A549 (cell line): ENCODE results near the gene FRMD6. TPM values are rescaled to one million over a fixed set of nuclear protein-coding genes. Genes with fewer than 3 reads are reported as not detected.
"Not testable (repeated sequence)": the region's sequence is repeated elsewhere in the genome, so short reads cannot be mapped to it uniquely, and the experiment has no call there.

Experiments used
- ATAC-seq, 2 experiments: fragments of 200-7000 bp in 1 of 2; fragments of >200 bp in 1 of 2; cut with Nextera tagmentation in 1 of 2; cut with Tn5 transposase in 1 of 2; 3 replicates each; pipeline versions ENCODE4 v1.8.0 to v1.9.1; 2018 to 2020; ENCODE audit warnings: mild to moderate bottlenecking in 1 of 2, moderate library complexity in 1 of 2
- CTCF ChIA-PET: fragments of 300-600 bp; sonication (Branson Sonifier 250); formaldehyde crosslinking; extraction: SDS; loops from one replicate; lab custom pipeline; 2021; ENCODE audit warnings: antibody characterized with exemption, inconsistent platforms; lab: Yijun Ruan, JAX
- POLR2A ChIA-PET: fragments of 350-600 bp; formaldehyde crosslinking; extraction: SDS; loops from one replicate; lab custom pipeline; 2021; ENCODE audit warnings: antibody characterized with exemption, inconsistent platforms; lab: Yijun Ruan, JAX
- DNase-seq, 2 experiments: peaks; one replicate each; pipeline versions ENCODE4 v3.0.0 to v3.0.0-alpha.2; 2011 to 2016; ENCODE audit warnings: low read depth in 1 of 2, low spot score in 1 of 2
- FAIRE-seq: peaks from 2 replicates; lab custom pipeline; 2011; peaks lifted over from hg19 to GRCh38; lab: Jason Lieb, UNC
- H3K27ac ChIP-seq, 2 experiments: fragments of >200 bp; sonication (Bioruptor Twin); formaldehyde crosslinking; 3 replicates each; pipeline ENCODE4 v1.5.1; 2016 to 2017
- H3K4me1 ChIP-seq: fragments of >200 bp; sonication (Bioruptor Twin); formaldehyde crosslinking; 3 replicates; pipeline ENCODE4 v1.6.1; 2016
- H3K4me2 ChIP-seq: fragments of >200 bp; sonication (Bioruptor Twin); formaldehyde crosslinking; 3 replicates; pipeline ENCODE4 v1.6.1; 2016
- H3K4me3 ChIP-seq: fragments of >200 bp; sonication (Bioruptor Twin); formaldehyde crosslinking; 3 replicates; pipeline ENCODE4 v1.5.1; 2016
- H3K9me3 ChIP-seq: fragments of >200 bp; sonication (Bioruptor Twin); formaldehyde crosslinking; 3 replicates; pipeline ENCODE4 v1.6.1; 2016
- BHLHE40 ChIP-seq: IDR thresholded peaks from 2 replicates; pipeline ENCODE4 v1.6.1; 2012; ENCODE audit warnings: low read depth, low read length, inconsistent platforms
- CEBPB ChIP-seq, 2 experiments: fragments of >200 bp in 1 of 2; sonication (Bioruptor Twin) in 1 of 2; formaldehyde crosslinking in 1 of 2; IDR thresholded peaks; 2 replicates each; pipeline ENCODE4 v1.6.1; 2012 to 2016
- EHF ChIP-seq: fragments of 250-450 bp; sonication (Bioruptor Pico); IDR thresholded peaks from 2 replicates; pipeline ENCODE4 v1.5.0; 2020; ENCODE audit warnings: mild to moderate bottlenecking
- EP300 ChIP-seq, 2 experiments: fragments of >200 bp; sonication (Bioruptor Twin); formaldehyde crosslinking; IDR thresholded peaks; 2 replicates in 1 of 2; 3 replicates in 1 of 2; pipeline ENCODE4 v1.6.1; 2016 to 2017
- FOSB ChIP-seq: fragments of 250-450 bp; sonication (Bioruptor Pico); IDR thresholded peaks from 2 replicates; pipeline ENCODE4 v1.5.0; 2020; ENCODE audit warnings: mild to moderate bottlenecking, moderate library complexity
- GATA3 ChIP-seq: IDR thresholded peaks from 2 replicates; pipeline ENCODE4 v1.6.1; 2012; ENCODE audit warnings: borderline replicate concordance
- HOXB13 ChIP-seq: fragments of 250-450 bp; sonication (Bioruptor Pico); IDR thresholded peaks from 2 replicates; pipeline ENCODE4 v1.5.0; 2020; ENCODE audit warnings: low read depth, mild to moderate bottlenecking, moderate library complexity
- JUN ChIP-seq, 2 experiments: fragments of >200 bp; sonication (Bioruptor Twin); formaldehyde crosslinking; IDR thresholded peaks; 2 replicates in 1 of 2; 3 replicates in 1 of 2; pipeline ENCODE4 v1.6.1; 2016 to 2017
- KDM1A ChIP-seq: fragments of 200-600 bp; sonication (generic); IDR thresholded peaks from 2 replicates; pipeline ENCODE4 v1.6.1; 2016; ENCODE audit warnings: low read depth, mild to moderate bottlenecking
- MAFK ChIP-seq: fragments of 450-650 bp; IDR thresholded peaks from 2 replicates; pipeline ENCODE4 v1.6.1; 2014; ENCODE audit not compliant: partially characterized antibody
- MYC ChIP-seq: IDR thresholded peaks from 2 replicates; pipeline ENCODE4 v1.6.1; 2012; ENCODE audit warnings: mild to moderate bottlenecking, inconsistent platforms, low read length, improper control_type of control experiment, borderline replicate concordance
- NR3C1 ChIP-seq: fragments of >200 bp; sonication (Bioruptor Twin); formaldehyde crosslinking; IDR thresholded peaks from 3 replicates; pipeline ENCODE4 v1.6.1; 2017
- POLR2A ChIP-seq: IDR thresholded peaks from 2 replicates; pipeline ENCODE4 v1.6.1; 2012; ENCODE audit warnings: mild to moderate bottlenecking, low read length
- RCOR1 ChIP-seq: fragments of 150-350 bp; IDR thresholded peaks from 2 replicates; pipeline ENCODE4 v1.6.1; 2014; ENCODE audit warnings: antibody characterized with exemption, low read length, low read depth
- RFX5 ChIP-seq: fragments of 450-650 bp; IDR thresholded peaks from 2 replicates; pipeline ENCODE4 v1.7.1; 2014; ENCODE audit warnings: antibody characterized with exemption, mild to moderate bottlenecking, moderate library complexity
- SREBF2 ChIP-seq: fragments of 450-650 bp; IDR thresholded peaks from 2 replicates; pipeline ENCODE4 v1.6.1; 2014; ENCODE audit warnings: mild to moderate bottlenecking, moderate library complexity
- TFCP2L1 ChIP-seq: fragments of 250-450 bp; sonication (Bioruptor Pico); IDR thresholded peaks from 2 replicates; pipeline ENCODE4 v1.5.0; 2021; ENCODE audit warnings: mild to moderate bottlenecking
- TP53 ChIP-seq: fragments of 250-450 bp; sonication (Bioruptor Pico); IDR thresholded peaks from 2 replicates; pipeline ENCODE4 v1.5.0; 2021; ENCODE audit warnings: mild to moderate bottlenecking, moderate library complexity
- ZNF302 ChIP-seq: fragments of 250-450 bp; sonication (Bioruptor Pico); IDR thresholded peaks from 2 replicates; pipeline ENCODE4 v1.9.0; 2021; ENCODE audit warnings: inconsistent platforms, mild to moderate bottlenecking, moderate library complexity
- WGBS: methylation state at CpG from one replicate; pipeline ENCODE4 v1.1.6; 2017; ENCODE audit errors: missing lambda C conversion rate; 5-methylcytosine and 5-hydroxymethylcytosine counted together
- polyA plus RNA-seq, 4 experiments: library from polyadenylated mRNA; depleted of rRNA in 3 of 4; stranded (reverse); fragments of >200 nt; fragmentation: RNase III in 1 of 4; extraction: RNeasy Plus Mini Kit Qiagen cat#74134 plus additional on column Dnase treatment in 1 of 4; gene quantifications; 2 replicates in 3 of 4; 3 replicates in 1 of 4; pipeline ENCODE4 v1.2.3, GENCODE V29; 2011 to 2017
- TF ChIP-seq, protein P1 (sequence below): fragments of >200 bp; sonication (Bioruptor Twin); formaldehyde crosslinking; IDR thresholded peaks from 3 replicates; pipeline ENCODE4 v1.6.1; 2016
- TF ChIP-seq, protein P2 (sequence below): IDR thresholded peaks from 2 replicates; pipeline ENCODE4 v1.6.1; 2012; ENCODE audit warnings: low read depth, borderline replicate concordance
- TF ChIP-seq, protein P3 (sequence below): IDR thresholded peaks from 2 replicates; pipeline ENCODE4 v1.6.1; 2012
- TF ChIP-seq, protein P4 (sequence below): fragments of 200-600 bp; sonication (generic); IDR thresholded peaks from 2 replicates; pipeline ENCODE4 v1.6.1; 2016; ENCODE audit warnings: antibody characterized with exemption, mild to moderate bottlenecking, moderate library complexity

The FRMD6 gene
- polyA plus RNA-seq, 2 of the 4 experiments (the other 2 are of a cell fraction) = 18.8 to 23.1 TPM

DNA sequence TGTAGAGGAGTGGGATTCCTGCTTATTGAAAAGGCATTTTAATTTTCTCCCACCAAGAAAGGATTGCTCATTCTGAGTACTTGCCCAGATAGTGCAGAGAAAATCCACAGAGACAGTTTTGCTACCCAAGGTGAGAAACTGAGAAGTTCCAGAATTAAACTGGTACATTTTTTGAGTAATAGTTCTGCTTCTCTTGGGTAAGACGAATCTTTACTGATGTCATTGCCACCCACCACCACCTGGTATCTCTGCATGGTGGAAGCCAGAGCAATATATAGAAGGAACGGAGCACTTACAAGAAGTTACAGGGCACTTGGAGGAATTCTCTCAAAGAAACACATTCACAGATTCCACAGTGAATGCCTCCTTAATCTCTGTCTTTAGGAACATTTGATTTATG is 20.7 kb upstream of the FRMD6 start:
- H3K4me2 ChIP-seq = no peak overlapping the region
- WGBS = 75% methylated on average over 2 of the region's 2 CpGs
- H3K4me1 ChIP-seq = no peaks in the 10 kb centered on the region
- H3K27ac ChIP-seq = no peak overlapping the region
- DNase-seq = no peak
- ATAC-seq = no peak
- ChIA-PET POLR2A (no interaction called here), CTCF (no interaction called here)
- FAIRE-seq = no peak
- H3K9me3 ChIP-seq = no peaks in the 10 kb centered on the region
- TF ChIP-seq RCOR1 = no peak
- TF ChIP-seq JUN (IDR thresholded peaks at IDR 0.05) = no peak
- no peak overlapping the region for H3K4me3 ChIP-seq

DNA sequence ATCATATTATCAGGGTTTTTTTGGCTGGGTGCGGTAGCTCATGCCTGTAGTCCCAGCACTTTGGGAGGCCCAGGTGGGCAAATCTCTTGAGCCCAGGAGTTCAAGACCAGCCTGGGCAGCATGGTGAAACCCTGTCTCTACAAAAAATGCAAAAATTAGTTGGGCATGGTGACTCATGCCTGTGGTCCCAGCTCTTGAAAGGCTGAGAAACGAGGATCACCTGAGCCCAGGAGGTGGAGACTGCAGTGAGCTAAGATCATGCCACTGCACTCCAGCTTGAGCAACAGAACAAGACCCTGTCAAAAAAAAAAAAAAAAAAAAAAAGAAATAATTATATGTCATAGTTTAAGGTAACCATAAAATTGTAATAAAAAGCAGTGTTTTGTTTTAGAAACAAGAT is 18.4 kb upstream of the FRMD6 start:
- ATAC-seq, DNase-seq, H3K4me2 ChIP-seq, CTCF ChIA-PET, H3K9me3 ChIP-seq, H3K4me3 ChIP-seq, POLR2A ChIA-PET, H3K27ac ChIP-seq, FAIRE-seq: not testable (repeated sequence)
- H3K4me1 ChIP-seq = peaks cover 17% of the 10 kb centered on the region
- 67% methylated on average over 2 of the region's 2 CpGs for WGBS

DNA sequence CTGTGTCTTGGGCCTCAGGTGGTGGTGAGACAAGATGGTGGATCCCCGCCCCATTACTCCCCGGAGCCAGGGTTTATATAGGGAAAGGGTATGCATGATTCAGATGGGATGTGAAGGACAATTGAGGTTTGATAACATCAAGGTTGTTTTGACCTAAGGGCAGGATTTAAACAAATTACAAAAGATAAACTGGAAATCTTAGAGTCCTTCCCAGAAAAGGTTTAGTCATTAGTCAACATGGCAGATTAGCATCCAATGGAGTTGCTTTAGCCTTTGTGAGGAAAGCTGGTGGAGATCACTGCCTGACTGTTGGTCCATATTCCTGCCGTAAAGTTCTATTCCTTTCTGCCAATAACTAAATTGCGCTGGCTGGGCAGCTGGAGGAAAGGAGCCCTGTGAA is 15.6 kb upstream of the FRMD6 start:
- Histone ChIP-seq H3K9me3 (no peaks in the 10 kb centered on the region), H3K4me3 (no peak overlapping the region), H3K4me2 (no peak overlapping the region), H3K27ac (peak overlapping the region in 1 of 2 experiments; percentile 52; a peak in 2 of 6 replicates), H3K4me1 (peaks cover 25% of the 10 kb centered on the region)
- 86% methylated on average over 4 of the region's 4 CpGs for WGBS
- ChIA-PET POLR2A (interaction anchor here (0.8 to 1.1 kb wide), 2 partner anchors 9 to 15 kb away, joined by 3 to 4 read pairs; partner anchors contain the start of gene FRMD6), CTCF (interaction anchor here (1.0 to 2.0 kb wide), 3 partner anchors 9 to 141 kb away, joined by 4 to 8 read pairs (median 4); no protein-coding TSS in a partner anchor)
- ATAC-seq (no peak), FAIRE-seq (no peak), DNase-seq (no peak)
- TF ChIP-seq POLR2A (no peak), FOSB (CRISPR knock-in tag) (no peak), BHLHE40 (no peak), HOXB13 (CRISPR knock-in tag) (no peak), EP300 (IDR thresholded peaks at IDR 0.05) (no peak), MAFK (no peak), SREBF2 (no peak)
- TF ChIP-seq, protein P1, sequence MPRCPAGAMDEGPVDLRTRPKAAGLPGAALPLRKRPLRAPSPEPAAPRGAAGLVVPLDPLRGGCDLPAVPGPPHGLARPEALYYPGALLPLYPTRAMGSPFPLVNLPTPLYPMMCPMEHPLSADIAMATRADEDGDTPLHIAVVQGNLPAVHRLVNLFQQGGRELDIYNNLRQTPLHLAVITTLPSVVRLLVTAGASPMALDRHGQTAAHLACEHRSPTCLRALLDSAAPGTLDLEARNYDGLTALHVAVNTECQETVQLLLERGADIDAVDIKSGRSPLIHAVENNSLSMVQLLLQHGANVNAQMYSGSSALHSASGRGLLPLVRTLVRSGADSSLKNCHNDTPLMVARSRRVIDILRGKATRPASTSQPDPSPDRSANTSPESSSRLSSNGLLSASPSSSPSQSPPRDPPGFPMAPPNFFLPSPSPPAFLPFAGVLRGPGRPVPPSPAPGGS = no peak

DNA sequence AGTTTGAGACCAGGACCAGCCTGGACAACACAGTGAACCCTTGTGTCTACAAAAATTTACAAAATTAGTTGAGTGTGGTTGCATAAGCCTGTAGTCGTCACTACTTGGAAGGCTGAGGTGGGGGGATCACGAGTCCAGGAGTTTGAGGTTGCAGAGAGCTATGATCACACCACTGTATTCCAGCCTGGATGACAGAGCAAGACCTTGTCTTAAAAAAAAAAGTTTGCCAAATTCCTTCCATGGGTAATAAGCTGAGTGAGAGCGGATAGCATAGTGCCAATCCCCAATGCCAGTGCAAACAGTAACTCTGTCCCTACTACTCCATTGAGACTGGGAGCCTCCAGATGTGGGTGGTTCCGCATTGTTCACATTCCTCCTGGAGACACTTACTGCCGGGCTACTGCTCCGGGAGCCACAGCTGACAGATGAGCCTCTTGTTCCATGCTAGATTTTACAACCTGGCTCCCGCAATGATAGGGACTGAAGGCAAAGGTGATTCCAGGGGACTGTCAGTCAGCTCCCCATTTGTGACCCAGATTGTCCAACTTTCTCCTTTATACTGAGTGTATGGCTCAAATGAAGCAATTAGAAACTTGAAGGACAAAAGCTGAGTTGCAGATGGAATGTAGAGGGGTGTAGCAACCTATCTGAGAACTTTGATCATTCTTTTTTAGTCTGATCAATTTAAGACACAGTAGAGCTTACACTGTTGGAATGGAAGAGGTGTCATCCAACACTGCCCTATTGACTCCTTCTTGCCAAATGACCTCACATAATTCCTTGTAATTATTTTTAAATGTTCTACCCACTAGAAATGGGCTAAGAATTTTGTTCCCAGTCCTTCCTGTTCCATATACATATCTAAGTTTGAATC is 13.4 kb upstream of the FRMD6 start:
- TF ChIP-seq KDM1A (no peak), MYC (no peak), CEBPB (IDR thresholded peaks at IDR 0.05) (peak in 1 of 2 experiments; percentile 54; a peak in 1 of 4 replicates), EHF (CRISPR knock-in tag) (no peak), TP53 (no peak), ZNF302 (CRISPR knock-in tag) (no peak), POLR2A (no peak), RFX5 (no peak), NR3C1 (no peak), FOSB (CRISPR knock-in tag) (no peak), TFCP2L1 (CRISPR knock-in tag) (no peak), GATA3 (0 out of 2 replicates have a peak, but pooled peaks have one; percentile 33)
- TF ChIP-seq, protein P2, sequence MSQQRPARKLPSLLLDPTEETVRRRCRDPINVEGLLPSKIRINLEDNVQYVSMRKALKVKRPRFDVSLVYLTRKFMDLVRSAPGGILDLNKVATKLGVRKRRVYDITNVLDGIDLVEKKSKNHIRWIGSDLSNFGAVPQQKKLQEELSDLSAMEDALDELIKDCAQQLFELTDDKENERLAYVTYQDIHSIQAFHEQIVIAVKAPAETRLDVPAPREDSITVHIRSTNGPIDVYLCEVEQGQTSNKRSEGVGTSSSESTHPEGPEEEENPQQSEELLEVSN = no peak
- TF ChIP-seq, protein P3, sequence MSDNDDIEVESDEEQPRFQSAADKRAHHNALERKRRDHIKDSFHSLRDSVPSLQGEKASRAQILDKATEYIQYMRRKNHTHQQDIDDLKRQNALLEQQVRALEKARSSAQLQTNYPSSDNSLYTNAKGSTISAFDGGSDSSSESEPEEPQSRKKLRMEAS = no peak
- TF ChIP-seq, protein P1 = no peak
- TF ChIP-seq, protein P4, sequence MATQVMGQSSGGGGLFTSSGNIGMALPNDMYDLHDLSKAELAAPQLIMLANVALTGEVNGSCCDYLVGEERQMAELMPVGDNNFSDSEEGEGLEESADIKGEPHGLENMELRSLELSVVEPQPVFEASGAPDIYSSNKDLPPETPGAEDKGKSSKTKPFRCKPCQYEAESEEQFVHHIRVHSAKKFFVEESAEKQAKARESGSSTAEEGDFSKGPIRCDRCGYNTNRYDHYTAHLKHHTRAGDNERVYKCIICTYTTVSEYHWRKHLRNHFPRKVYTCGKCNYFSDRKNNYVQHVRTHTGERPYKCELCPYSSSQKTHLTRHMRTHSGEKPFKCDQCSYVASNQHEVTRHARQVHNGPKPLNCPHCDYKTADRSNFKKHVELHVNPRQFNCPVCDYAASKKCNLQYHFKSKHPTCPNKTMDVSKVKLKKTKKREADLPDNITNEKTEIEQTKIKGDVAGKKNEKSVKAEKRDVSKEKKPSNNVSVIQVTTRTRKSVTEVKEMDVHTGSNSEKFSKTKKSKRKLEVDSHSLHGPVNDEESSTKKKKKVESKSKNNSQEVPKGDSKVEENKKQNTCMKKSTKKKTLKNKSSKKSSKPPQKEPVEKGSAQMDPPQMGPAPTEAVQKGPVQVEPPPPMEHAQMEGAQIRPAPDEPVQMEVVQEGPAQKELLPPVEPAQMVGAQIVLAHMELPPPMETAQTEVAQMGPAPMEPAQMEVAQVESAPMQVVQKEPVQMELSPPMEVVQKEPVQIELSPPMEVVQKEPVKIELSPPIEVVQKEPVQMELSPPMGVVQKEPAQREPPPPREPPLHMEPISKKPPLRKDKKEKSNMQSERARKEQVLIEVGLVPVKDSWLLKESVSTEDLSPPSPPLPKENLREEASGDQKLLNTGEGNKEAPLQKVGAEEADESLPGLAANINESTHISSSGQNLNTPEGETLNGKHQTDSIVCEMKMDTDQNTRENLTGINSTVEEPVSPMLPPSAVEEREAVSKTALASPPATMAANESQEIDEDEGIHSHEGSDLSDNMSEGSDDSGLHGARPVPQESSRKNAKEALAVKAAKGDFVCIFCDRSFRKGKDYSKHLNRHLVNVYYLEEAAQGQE = no peak
- Histone ChIP-seq H3K4me2 (peak overlapping the region; percentile 56), H3K27ac (peak overlapping the region; percentile 1 to 65; a peak in 3 of 6 replicates), H3K9me3 (no peaks in the 10 kb centered on the region), H3K4me1 (peaks cover 25% of the 10 kb centered on the region), H3K4me3 (no peak overlapping the region)
- FAIRE-seq = peak; percentile 49
- DNase-seq = peak; percentile 68 to 76
- ChIA-PET CTCF (interaction anchor here (0.6 kb wide), 1 partner anchor 28 kb away, joined by 3 read pairs; no protein-coding TSS in a partner anchor), POLR2A (interaction anchor here (0.9 to 2.4 kb wide), 3 partner anchors 12 to 57 kb away, joined by 3 to 10 read pairs (median 6); partner anchors contain the start of gene FRMD6)
- 8% methylated on average over 7 of the region's 7 CpGs for WGBS
- peak; percentile 98 to 99 for ATAC-seq
